ENCODE data around the gene CCDC33.

Gene CCDC33

GRCh38 chr15:74328331-74329056 lies 92.4 kb downstream of the CCDC33 start:
- DNase-seq (ENCODE audit: low read depth): no peak
- no peak overlapping the region for H3K4me3 ChIP-seq (ENCODE audit: control insufficient read depth, low read depth, low read length)
- no peak for TF ChIP-seq CTCF (IDR thresholded peaks at IDR 0.05; ENCODE audit: control insufficient read depth, insufficient read depth, low read depth, low read length, missing control alignments)

GRCh38 chr15:74330861-74331408 lies 94.8 kb downstream of the CCDC33 start:
- H3K4me3 ChIP-seq (ENCODE audit: control insufficient read depth, low read depth, low read length): no peak overlapping the region
- DNase-seq (ENCODE audit: low read depth): no peak
- TF ChIP-seq CTCF (IDR thresholded peaks at IDR 0.05; ENCODE audit: control insufficient read depth, insufficient read depth, low read depth, low read length, missing control alignments): no peak

- TF ChIP-seq CTCF (IDR thresholded peaks at IDR 0.05; ENCODE audit: control insufficient read depth, insufficient read depth, low read depth, low read length, missing control alignments): no peak
- no peak for DNase-seq (ENCODE audit: low read depth)
- H3K4me3 ChIP-seq (ENCODE audit: control insufficient read depth, low read depth, low read length): no peak overlapping the region
Measured at GRCh38 chr15:74332011-74332410, 95.9 kb downstream of the CCDC33 start.

- no peak overlapping the region for H3K4me3 ChIP-seq (ENCODE audit: control insufficient read depth, low read depth, low read length)
- no peak for DNase-seq (ENCODE audit: low read depth)
- TF ChIP-seq CTCF (IDR thresholded peaks at IDR 0.05; ENCODE audit: control insufficient read depth, insufficient read depth, low read depth, low read length, missing control alignments): no peak
Measured at GRCh38 chr15:74332611-74333010, 96.5 kb downstream of the CCDC33 start.

- no peak for DNase-seq (ENCODE audit: low read depth)
- TF ChIP-seq CTCF (IDR thresholded peaks at IDR 0.05; ENCODE audit: control insufficient read depth, insufficient read depth, low read depth, low read length, missing control alignments): no peak
- no peak overlapping the region for H3K4me3 ChIP-seq (ENCODE audit: control insufficient read depth, low read depth, low read length)
Measured at GRCh38 chr15:74333093-74333492, 97.0 kb downstream of the CCDC33 start.

- no peak overlapping the region for H3K4me3 ChIP-seq (ENCODE audit: control insufficient read depth, low read depth, low read length)
- TF ChIP-seq CTCF (IDR thresholded peaks at IDR 0.05; ENCODE audit: control insufficient read depth, insufficient read depth, low read depth, low read length, missing control alignments): no peak
Measured at GRCh38 chr15:74333662-74334061, 97.5 kb downstream of the CCDC33 start.

More at GRCh38 chr15:74333662-74334061, 97.5 kb downstream of the CCDC33 start:
- no peak for DNase-seq (ENCODE audit: low read depth)
